RWPE2 (cell line): ENCODE results near the gene GCSAML.

ENCODE experiments used
- ATAC-seq: fragments of 200-7000 bp; cut with Tn5 transposase; 3 replicates; pipeline ENCODE4 v1.9.1; 2021; ENCODE audit warnings: low read depth
- DNase-seq: peaks from one replicate; pipeline ENCODE4 v3.0.0-alpha.2; 2020; ENCODE audit warnings: low spot score
- H3K27ac ChIP-seq: fragments of 450-650 bp; 2 replicates; pipeline ENCODE4 v1.5.1; 2017; ENCODE audit warnings: mild to moderate bottlenecking; ENCODE audit not compliant: poor library complexity, severe bottlenecking
- H3K27me3 ChIP-seq: fragments of 250-450 bp; sonication (Bioruptor Pico); 2 replicates; pipeline ENCODE4 v1.5.1; 2021; ENCODE audit warnings: mild to moderate bottlenecking, moderate library complexity; ENCODE audit not compliant: insufficient read depth, poor library complexity, severe bottlenecking
- H3K36me3 ChIP-seq: fragments of 250-450 bp; sonication (Bioruptor Pico); 2 replicates; pipeline ENCODE4 v1.5.1; 2020; ENCODE audit warnings: low read depth, mild to moderate bottlenecking, moderate library complexity
- H3K4me1 ChIP-seq: fragments of 250-450 bp; sonication (Bioruptor Pico); 2 replicates; pipeline ENCODE4 v1.5.1; 2021; ENCODE audit warnings: mild to moderate bottlenecking, moderate library complexity; ENCODE audit not compliant: insufficient read depth, poor library complexity, severe bottlenecking
- H3K4me3 ChIP-seq: fragments of 250-450 bp; sonication (Bioruptor Pico); 2 replicates; pipeline ENCODE4 v1.5.1; 2021; ENCODE audit warnings: mild to moderate bottlenecking, moderate library complexity; ENCODE audit not compliant: severe bottlenecking
- H3K9me3 ChIP-seq: fragments of 250-450 bp; sonication (Bioruptor Pico); 2 replicates; pipeline ENCODE4 v1.5.1; 2021; ENCODE audit warnings: mild to moderate bottlenecking, moderate library complexity; ENCODE audit not compliant: severe bottlenecking
- TF ChIP-seq, protein P1 (sequence below): fragments of 450-650 bp; IDR thresholded peaks from one replicate; pipeline ENCODE4 v1.5.1; 2017; ENCODE audit warnings: mild to moderate bottlenecking, moderate library complexity; ENCODE audit not compliant: poor library complexity, severe bottlenecking

Gene GCSAML

DNA sequence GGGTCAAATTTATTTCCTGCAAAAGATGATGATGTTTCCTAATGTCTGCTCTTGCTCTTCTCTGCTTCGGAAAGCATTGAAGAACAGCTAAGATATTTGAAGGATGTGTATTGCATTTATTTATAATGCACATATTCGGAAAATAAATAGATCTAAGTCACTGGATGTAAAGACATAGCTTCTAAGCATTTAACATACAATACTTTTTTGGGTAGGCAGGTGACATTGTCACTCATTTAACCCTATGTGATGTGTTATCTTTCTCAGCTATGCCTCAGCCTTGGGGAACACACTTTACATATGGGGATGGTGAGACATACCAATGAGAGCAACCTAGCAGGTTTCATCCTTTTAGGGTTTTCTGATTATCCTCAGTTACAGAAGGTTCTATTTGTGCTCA, 39.1 kb downstream of the GCSAML start, which contains the start of gene OR2G2:
OR2G2 (plus strand) TSS at position 301 of the 400 bp plus-strand sequence; CDS start at position 301, 0 bp downstream.
- no peaks in the 10 kb centered on the region for H3K36me3 ChIP-seq
- ATAC-seq (no peak), DNase-seq (no peak)
- TF ChIP-seq, protein P1, sequence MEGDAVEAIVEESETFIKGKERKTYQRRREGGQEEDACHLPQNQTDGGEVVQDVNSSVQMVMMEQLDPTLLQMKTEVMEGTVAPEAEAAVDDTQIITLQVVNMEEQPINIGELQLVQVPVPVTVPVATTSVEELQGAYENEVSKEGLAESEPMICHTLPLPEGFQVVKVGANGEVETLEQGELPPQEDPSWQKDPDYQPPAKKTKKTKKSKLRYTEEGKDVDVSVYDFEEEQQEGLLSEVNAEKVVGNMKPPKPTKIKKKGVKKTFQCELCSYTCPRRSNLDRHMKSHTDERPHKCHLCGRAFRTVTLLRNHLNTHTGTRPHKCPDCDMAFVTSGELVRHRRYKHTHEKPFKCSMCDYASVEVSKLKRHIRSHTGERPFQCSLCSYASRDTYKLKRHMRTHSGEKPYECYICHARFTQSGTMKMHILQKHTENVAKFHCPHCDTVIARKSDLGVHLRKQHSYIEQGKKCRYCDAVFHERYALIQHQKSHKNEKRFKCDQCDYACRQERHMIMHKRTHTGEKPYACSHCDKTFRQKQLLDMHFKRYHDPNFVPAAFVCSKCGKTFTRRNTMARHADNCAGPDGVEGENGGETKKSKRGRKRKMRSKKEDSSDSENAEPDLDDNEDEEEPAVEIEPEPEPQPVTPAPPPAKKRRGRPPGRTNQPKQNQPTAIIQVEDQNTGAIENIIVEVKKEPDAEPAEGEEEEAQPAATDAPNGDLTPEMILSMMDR = no peak
- H3K27me3 ChIP-seq = no peaks in the 10 kb centered on the region
- H3K4me3 ChIP-seq = no peak within 1 kb of the TSS
- no peaks in the 10 kb centered on the region for H3K4me1 ChIP-seq
- no peaks in the 10 kb centered on the region for H3K9me3 ChIP-seq
- H3K27ac ChIP-seq = no peak within 1 kb of the TSS

DNA sequence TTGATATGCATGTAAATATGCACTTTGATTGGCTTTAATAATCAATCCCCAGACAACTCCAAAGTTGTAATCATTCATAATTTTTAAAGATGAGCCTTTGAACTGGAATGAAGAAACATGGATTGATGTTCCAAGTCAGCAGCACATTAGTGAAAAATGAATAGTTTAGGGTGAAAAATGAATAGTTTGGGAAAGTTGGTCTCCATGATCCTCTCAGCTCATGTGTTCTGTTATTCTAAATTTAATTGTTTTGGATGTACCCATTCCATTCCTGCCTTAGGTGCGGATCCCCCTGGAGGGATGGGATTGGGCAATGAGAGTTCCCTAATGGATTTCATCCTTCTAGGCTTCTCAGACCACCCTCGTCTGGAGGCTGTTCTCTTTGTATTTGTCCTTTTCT, 56.4 kb downstream of the GCSAML start, which contains the start of gene OR2G3:
OR2G3 (plus strand) TSS at position 301 of the 400 bp plus-strand sequence; CDS start at position 301, 0 bp downstream.
- TF ChIP-seq, protein P1 = no peak
- Histone ChIP-seq H3K4me3 (no peak within 1 kb of the TSS), H3K27ac (no peak within 1 kb of the TSS), H3K9me3 (no peaks in the 10 kb centered on the region), H3K27me3 (no peaks in the 10 kb centered on the region), H3K36me3 (no peaks in the 10 kb centered on the region), H3K4me1 (no peaks in the 10 kb centered on the region)
- DNase-seq (no peak), ATAC-seq (no peak)

DNA sequence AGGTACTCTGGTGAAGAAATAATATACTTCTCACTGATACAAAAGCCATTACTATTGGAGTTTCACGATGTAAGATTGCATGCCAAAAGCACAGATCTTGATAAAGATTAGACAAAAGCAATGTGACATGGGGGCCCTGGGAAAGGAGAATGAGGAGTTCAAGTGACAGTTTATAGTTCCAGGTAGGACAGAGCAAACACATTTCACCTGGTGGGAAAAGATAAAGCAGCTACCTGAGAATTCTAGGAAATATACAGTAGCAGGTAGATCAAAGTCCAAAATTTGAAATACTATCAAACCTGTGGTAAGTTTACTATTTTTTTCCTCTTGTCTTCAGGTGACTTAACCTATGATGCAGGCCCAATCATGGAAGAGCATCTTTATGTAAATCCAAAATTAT, 64.5 kb downstream of the GCSAML start:
- DNase-seq (no peak), ATAC-seq (no peak)
- Histone ChIP-seq H3K36me3 (no peaks in the 10 kb centered on the region), H3K4me3 (no peak overlapping the region), H3K27me3 (no peaks in the 10 kb centered on the region), H3K9me3 (no peaks in the 10 kb centered on the region), H3K27ac (no peak overlapping the region), H3K4me1 (no peaks in the 10 kb centered on the region)
- TF ChIP-seq, protein P1 = no peak

DNA sequence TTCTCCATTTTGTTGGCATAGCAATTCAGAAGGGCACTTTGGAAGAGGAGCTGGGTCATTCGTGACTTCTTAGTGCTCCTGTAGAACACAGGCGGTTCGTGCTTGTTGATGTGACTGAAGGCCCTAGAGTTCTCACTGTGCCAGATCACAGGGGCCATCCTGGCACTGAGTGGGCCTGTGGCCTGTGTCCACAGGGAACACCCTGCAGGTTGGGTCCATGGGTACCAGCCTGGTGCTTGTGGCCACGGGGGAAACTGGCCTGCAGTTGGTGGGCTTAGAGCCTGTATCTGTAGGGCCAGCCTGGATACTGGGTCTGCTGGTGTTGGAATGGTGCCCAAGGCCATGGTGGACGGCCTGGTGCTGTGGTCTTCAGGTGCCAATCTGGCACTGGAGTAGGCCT, 65.7 kb downstream of the GCSAML start:
- DNase-seq (no peak), ATAC-seq (no peak)
- H3K4me1 ChIP-seq = no peaks in the 10 kb centered on the region
- TF ChIP-seq, protein P1 = no peak
- H3K27me3 ChIP-seq = no peaks in the 10 kb centered on the region
- no peak overlapping the region for H3K27ac ChIP-seq
- no peaks in the 10 kb centered on the region for H3K9me3 ChIP-seq
- no peaks in the 10 kb centered on the region for H3K36me3 ChIP-seq
- H3K4me3 ChIP-seq = no peak overlapping the region
